Thyroid gland (tissue), 4 donors: Measurements from ENCODE around the gene ACTC1. TPM values are rescaled to one million over a fixed set of nuclear protein-coding genes. Genes with fewer than 3 reads are reported as not detected.

Experiments
- DNase-seq, 2 donors: peaks; one replicate each; pipeline ENCODE4 v3.0.0-alpha.2; 2019
- H3K27ac ChIP-seq, 3 donors: fragments of 200-600 bp; sonication (generic); 1 replicate in 2 of 3; 2 replicates in 1 of 3; pipeline ENCODE4 v1.5.1; 2016 to 2019; ENCODE audit warnings: mild to moderate bottlenecking in 1 of 3, moderate library complexity in 1 of 3
- H3K27me3 ChIP-seq: fragments of 200-600 bp; sonication (generic); one replicate; pipeline ENCODE4 v1.5.1; 2019
- H3K36me3 ChIP-seq, 2 donors: fragments of 200-600 bp; sonication (generic); one replicate each; pipeline ENCODE4 v1.5.1; 2016 to 2019
- H3K4me1 ChIP-seq, 2 donors: fragments of 200-600 bp; sonication (generic); one replicate each; pipeline ENCODE4 v1.5.1; 2017 to 2019
- H3K4me3 ChIP-seq, 3 donors: fragments of 200-600 bp; sonication (generic); replicated peaks in 1 of 3; 1 replicate in 2 of 3; 2 replicates in 1 of 3; pipeline ENCODE4 v1.5.1; 2016; ENCODE audit warnings: mild to moderate bottlenecking in 1 of 3
- H3K9me3 ChIP-seq: fragments of 200-600 bp; sonication (generic); one replicate; pipeline ENCODE4 v1.5.1; 2017
- CTCF ChIP-seq, 6 experiments: fragments of 200-600 bp in 3 of 6; fragments of 450-650 bp in 3 of 6; sonication (generic) in 3 of 6; IDR thresholded peaks; one replicate each; pipeline ENCODE4 v1.5.1; 2016 to 2019; ENCODE audit warnings: antibody characterized with exemption in 6 of 6, mild to moderate bottlenecking in 2 of 6, inconsistent platforms in 1 of 6, moderate library complexity in 1 of 6
- POLR2A ChIP-seq, 2 donors: fragments of 450-650 bp; IDR thresholded peaks; one replicate each; pipeline ENCODE4 v1.6.1; 2017; ENCODE audit warnings: antibody characterized with exemption in 2 of 2, mild to moderate bottlenecking in 2 of 2, moderate library complexity in 1 of 2
- WGBS, 2 donors: methylation state at CpG; one replicate each; pipeline ENCODE4 v1.1.5; 2017; 5-methylcytosine and 5-hydroxymethylcytosine counted together
- intact Hi-C: fragments of 100-400 bp; cut with DNase I; formaldehyde crosslinking; loops from one replicate; pipeline ENCODE4 v1.15.1; 2023
- total RNA-seq, 4 donors: library from RNA; depleted of rRNA; stranded (reverse); fragments of >200 nt; gene quantifications; one replicate each; pipeline ENCODE4 v1.2.3, GENCODE V29; 2016

ACTC1 gene
- total RNA-seq, 4 donors from 2014 or later: 0.11 to 1.2 (median 1.1) TPM

GRCh38 chr15:34755419-34755773, 40.0 kb downstream of the ACTC1 start:
- no peak for TF ChIP-seq POLR2A (IDR thresholded peaks at IDR 0.05)
- Histone ChIP-seq H3K4me3 (no peak overlapping the region), H3K36me3 (no peaks in the 10 kb centered on the region), H3K4me1 (peaks cover 0 to 5% of the 10 kb centered on the region in 2 donors), H3K9me3 (no peaks in the 10 kb centered on the region), H3K27me3 (peaks cover 12% of the 10 kb centered on the region), H3K27ac (no peak overlapping the region)
- DNase-seq: no peak
- intact Hi-C loops: no loop called here
- WGBS, 2 donors: 3 to 5% methylated on average over 11 of the region's 11 CpGs

- Histone ChIP-seq H3K4me1 (peaks cover 0 to 5% of the 10 kb centered on the region in 2 donors), H3K27me3 (peaks cover 12% of the 10 kb centered on the region), H3K27ac (no peak within 1 kb of the TSS), H3K4me3 (no peak within 1 kb of the TSS), H3K9me3 (no peaks in the 10 kb centered on the region), H3K36me3 (no peaks in the 10 kb centered on the region)
- TF ChIP-seq CTCF (IDR thresholded peaks at IDR 0.05) (no peak), POLR2A (IDR thresholded peaks at IDR 0.05) (no peak)
- WGBS, 2 donors: 2 to 3% methylated on average over 41 to 42 of the region's 81 CpGs
- intact Hi-C loops: no loop called here
- DNase-seq: peak; percentile 9 to 13
These were observed 40.5 kb downstream of the ACTC1 start, which contains the start of gene GJD2 for GRCh38 chr15:34754674-34755418. Gene GJD2 (minus strand): TSS chr15:34754998. CDS start chr15:34754488, 510 bp downstream.

GRCh38 chr15:34754171-34754601, 41.2 kb downstream of the ACTC1 start:
- DNase-seq: no peak
- Histone ChIP-seq H3K9me3 (no peaks in the 10 kb centered on the region), H3K27ac (no peak overlapping the region), H3K4me1 (peaks cover 0 to 5% of the 10 kb centered on the region in 2 donors), H3K36me3 (no peaks in the 10 kb centered on the region), H3K4me3 (no peak overlapping the region), H3K27me3 (peaks cover 12% of the 10 kb centered on the region)
- intact Hi-C loops: no loop called here
- 3 to 9% methylated on average over 20 to 27 of the region's 27 CpGs for WGBS, 2 donors
- no peak for TF ChIP-seq POLR2A (IDR thresholded peaks at IDR 0.05)

DNA sequence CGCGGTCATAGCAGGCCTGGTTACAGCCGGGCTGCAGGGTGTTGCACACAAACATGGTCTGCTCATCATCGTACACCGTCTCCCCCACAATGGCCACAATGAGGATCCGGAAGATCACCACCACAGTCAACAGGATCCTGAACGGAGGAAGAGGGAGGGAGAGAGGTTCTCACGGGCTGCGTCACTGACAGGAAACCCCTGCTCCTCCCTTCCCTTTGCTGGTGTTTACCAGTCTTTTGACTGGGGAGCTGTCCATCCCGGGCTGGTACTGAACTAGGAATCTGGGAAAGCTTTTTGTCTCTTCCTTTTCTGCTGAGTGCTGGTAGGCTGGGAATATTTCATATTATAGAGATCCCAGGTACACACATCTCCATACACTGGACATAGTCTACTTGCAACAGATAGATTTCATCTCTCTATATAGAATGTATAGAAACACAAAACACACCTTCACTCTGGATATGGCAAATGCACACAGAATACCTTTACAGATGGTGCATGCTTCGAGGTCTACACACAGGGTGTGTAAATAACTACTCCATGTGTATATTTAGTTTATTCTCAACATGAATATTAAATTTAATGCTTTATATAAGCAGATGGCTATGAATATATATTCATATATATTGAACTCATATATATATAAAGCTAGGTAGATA, 42.0 kb downstream of the ACTC1 start:
- WGBS, 2 donors: 28 to 30% methylated on average over 11 of the region's 11 CpGs
- TF ChIP-seq CTCF (IDR thresholded peaks at IDR 0.05): no peak
- TF ChIP-seq POLR2A (IDR thresholded peaks at IDR 0.05): no peak
- peaks cover 12% of the 10 kb centered on the region for H3K27me3 ChIP-seq
- peak; percentile 15 to 50 for DNase-seq
- no peak overlapping the region for H3K27ac ChIP-seq
- no peak overlapping the region for H3K4me3 ChIP-seq
- no peaks in the 10 kb centered on the region for H3K9me3 ChIP-seq
- peaks cover 0 to 5% of the 10 kb centered on the region in 2 donors for H3K4me1 ChIP-seq
- H3K36me3 ChIP-seq: no peaks in the 10 kb centered on the region
- intact Hi-C loops: no loop called here

- TF ChIP-seq CTCF (IDR thresholded peaks at IDR 0.05) (no peak), POLR2A (IDR thresholded peaks at IDR 0.05) (no peak)
- no peaks in the 10 kb centered on the region for H3K9me3 ChIP-seq
- peaks cover 9% of the 10 kb centered on the region for H3K27me3 ChIP-seq
- H3K27ac ChIP-seq: no peak overlapping the region
- intact Hi-C loops: no loop called here
- no peaks in the 10 kb centered on the region for H3K36me3 ChIP-seq
- DNase-seq: no peak
- H3K4me3 ChIP-seq: no peak overlapping the region
- H3K4me1 ChIP-seq: peaks cover 0 to 2% of the 10 kb centered on the region in 2 donors
- 71 to 77% methylated on average over 4 of the region's 4 CpGs for WGBS, 2 donors
These were observed 45.7 kb downstream of the ACTC1 start for GRCh38 chr15:34749691-34750090.

Other genes with a start within 250 kb of the ACTC1 start
- gene GOLGA8B, start 211.9 kb downstream of the ACTC1 start, total RNA-seq: 100 to 1,000 TPM; 188 to 404 (median 308) TPM
- gene GJD2, start 40.6 kb downstream of the ACTC1 start, total RNA-seq: not detected
- gene AQR, start 174.2 kb upstream of the ACTC1 start, total RNA-seq: 10 to 100 TPM; 27.9 to 40.3 (median 37.8) TPM
- 10 to 100 TPM; 52.0 to 97.2 (median 74.4) TPM for gene ZNF770, start 192.7 kb upstream of the ACTC1 start, total RNA-seq